HG03139 (cell line): ENCODE data around the gene KPNA4.
"Not testable (repeated sequence)": the region's sequence is repeated elsewhere in the genome, so short reads cannot be mapped to it uniquely, and the experiment has no call there.

Experiments used
- ATAC-seq: cut with Tn5 transposase; IDR thresholded peaks from one replicate; pipeline ENCODE4 v1.9.1; 2021; ENCODE audit not compliant: unreplicated experiment

The KPNA4 gene

DNA sequence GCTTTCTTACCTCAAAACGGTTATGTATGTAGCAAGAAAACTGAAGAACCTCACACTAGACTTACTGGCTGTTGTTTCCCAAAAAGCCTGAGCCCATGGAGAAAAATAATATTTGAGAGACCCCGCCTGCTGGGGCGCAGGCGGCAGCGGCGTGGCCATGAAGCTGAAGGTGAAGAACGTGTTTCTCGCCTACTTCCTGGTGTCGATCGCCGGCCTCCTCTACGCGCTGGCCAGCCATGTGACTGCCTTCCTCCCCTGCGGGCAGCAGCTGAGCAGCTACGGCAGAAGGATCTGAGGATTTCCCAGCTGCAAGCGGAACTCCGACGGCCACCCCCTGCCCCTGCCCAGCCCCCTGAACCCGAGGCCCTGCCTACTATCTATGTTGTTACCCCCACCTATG is 113.1 kb downstream of the KPNA4 start:
- not testable (repeated sequence) for ATAC-seq

DNA sequence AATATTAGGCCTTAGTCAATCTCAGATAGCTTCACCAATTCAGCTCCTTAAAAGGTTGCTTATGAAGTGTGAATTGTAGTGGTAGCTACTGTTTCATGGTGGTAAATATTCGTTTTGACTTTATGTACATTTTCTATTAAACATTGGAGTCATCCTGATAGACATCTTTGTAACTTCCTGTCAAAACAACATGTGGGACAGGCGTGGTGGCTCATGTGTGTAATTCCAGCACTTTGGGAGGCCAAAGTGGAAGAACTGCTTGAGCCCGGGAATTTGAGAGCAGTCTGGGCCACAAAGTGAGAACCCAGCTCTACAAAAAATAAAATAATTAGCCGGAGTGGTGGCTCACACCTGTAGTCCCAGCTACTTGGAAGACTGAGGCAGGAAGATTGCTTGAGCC is 113.8 kb downstream of the KPNA4 start:
- ATAC-seq: no peak

DNA sequence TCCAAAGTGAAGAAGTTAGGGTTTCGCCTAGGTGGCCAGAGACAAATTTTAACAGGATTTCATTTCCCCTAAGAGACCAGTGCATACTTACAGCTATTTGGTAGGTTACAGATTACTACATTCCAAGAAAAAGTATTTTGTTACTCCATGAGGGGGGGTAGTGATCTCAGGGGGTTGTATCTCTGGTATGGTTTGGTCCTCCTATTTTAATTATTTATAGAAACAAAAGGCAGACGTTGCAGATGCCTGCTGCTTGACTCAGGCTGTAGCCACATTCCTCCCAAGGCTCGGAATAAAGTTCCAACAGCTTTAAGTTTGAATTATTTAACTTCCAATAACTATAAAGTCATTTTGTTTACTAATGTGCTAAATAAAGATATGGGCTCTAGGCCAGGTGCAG is 114.5 kb downstream of the KPNA4 start:
- ATAC-seq: no peak

DNA sequence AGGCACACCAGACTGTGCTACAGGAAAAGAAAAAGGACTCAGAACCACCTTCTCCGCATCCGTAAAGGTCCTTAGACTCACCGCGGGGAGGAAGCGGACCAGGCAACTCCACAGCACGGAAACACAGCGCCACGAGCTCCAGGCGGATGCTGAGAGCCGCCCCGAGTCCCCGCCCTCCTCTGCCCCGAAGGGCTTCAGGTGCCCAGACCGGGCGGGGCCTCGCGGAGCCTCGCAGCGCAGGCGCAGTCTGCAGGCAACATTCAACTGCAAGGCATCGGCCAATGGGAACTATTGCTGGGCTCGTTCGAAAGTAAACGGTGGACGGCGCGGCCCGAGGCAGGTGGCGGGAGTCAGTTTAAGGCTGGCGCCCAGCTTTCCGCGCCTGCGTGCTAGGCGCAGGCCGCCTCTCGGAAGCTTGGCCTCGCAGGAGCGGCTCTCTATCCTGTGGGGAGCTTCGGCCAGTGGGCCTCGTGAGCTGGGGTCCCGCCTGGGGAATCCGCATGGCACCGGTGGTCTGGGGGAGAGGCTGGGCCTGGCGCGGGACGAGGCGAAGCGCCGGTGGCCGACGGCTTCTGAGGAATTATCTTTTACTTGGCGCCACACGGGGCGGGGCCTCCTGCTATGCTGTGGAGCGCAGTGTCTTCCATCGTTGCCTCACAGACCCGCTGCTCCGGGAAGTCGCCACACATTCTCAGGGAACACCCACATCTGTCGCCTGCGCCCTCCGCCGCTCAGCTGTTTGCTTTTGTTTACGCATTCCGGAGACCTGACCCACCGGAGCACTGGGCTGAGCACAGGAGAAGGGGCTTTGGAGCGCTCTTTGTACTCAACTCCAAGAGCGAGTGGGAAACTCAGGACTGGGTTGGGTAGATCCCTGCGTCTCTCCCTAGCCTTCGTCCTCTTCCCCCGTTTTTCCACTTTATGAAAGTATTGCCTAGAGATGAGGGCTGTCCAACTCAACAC is 115.5 kb downstream of the KPNA4 start, which contains the start of gene TRIM59:
Gene TRIM59, minus strand, starts transcription at position 151 of the 963 bp plus-strand sequence. CDS start 10,603 bp downstream, outside the sequence.
- ATAC-seq: peak; percentile 95

DNA sequence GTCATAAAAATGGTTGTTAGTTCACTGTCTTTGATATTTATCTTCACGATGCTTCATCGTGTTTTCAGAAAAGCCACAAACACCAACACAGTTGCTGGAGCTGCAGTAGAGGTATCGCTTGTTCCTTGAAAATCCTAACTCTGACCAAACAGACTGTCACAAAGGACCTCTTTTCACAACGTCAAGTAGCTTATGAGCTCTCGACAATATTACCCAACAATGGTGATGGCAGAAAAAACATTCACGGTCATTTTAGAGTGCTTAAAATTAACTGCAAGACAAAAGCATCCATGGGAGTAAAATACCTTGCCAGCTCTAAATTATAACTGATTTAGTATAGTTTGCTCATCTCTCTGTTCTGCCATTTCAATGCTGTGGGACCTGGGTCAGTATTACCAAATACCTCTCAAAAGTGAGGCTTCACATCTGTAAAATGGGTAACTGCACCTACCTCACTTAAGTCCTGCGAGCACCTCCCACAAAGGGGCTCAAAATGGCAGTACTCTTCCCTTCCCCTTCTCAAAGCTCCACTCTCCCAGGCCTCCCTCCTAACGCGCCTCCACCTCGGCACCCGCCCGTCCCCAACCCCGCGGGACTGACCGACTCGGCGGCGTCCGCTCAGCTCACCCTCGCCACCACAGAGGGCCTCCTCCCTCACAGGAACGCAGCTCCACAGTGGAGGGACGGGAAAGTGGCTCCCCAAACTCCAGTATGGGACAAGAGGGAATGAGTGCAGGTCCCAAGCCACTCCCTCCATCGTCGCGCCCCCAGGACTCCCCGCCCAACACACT is 116.3 kb downstream of the KPNA4 start:
- peak; percentile 34 for ATAC-seq

DNA sequence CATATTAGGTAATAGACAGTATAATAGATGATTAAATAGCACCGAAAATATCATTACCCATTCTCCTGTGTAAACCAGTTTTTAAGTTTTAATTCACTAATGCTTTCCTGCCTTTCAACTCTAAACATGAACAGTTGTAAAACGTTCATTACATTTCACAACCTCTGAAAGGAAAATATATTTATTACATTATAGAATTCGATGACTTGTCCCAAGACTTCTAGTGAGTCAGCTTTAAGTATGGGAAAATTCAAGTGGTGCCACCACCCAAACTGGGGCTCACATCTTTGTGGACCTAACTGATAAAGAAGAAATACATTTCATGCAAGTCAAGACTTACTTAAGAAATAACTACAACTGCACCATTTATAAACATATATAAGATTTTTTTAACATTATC is 117.8 kb downstream of the KPNA4 start:
- no peak for ATAC-seq

DNA sequence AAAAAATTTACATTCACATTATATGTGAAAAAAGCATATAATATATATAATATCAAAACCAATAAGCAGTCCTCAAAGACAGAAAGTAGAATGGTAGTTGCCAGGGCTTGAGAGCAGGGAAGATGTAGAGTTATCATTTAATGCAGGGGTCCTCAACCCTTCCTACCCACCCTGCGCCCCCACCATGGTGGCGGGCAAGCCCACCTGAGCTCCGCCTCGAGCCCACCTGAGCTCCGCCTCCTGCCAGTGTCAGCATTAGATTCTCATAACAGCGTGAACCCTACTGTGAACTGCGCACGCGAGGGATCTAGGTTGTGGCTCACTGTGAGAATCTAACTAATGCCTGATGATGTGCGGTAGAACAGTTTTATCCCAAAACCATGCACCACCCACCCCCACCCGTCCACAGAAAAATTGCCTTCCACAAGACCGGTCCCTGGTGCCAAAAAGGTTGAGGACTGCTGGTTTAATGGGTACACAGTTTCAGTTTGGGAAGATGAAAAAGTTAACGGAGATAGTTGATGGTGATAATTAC is 118.8 kb downstream of the KPNA4 start:
- ATAC-seq: no peak

DNA sequence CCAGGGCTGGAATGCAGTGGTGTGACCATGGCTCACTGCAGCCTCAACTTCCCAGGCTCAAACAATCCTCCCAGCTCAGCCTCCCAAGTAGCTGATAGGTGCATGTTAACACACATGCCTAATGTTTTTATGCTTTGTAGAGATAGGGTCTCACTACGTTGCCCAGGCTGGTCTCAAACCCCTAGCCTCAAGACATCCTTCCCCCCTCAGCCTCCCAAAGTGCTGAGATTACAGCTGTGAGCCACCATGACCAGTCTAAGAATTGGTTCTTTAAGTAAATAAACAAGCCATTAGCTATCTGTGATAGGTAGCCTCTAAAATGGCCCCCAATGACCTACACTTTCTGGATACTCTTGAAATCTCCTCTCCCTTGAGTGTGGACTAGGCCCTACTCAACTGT is 119.5 kb downstream of the KPNA4 start:
- ATAC-seq: no peak
